HEK293T (cell line): ENCODE results near the gene CYP11A1.

Source experiments
- CTCF ChIA-PET: fragments of 350-600 bp; formaldehyde crosslinking; extraction: SDS; loops from one replicate; lab custom pipeline; 2021; ENCODE audit warnings: antibody characterized with exemption, inconsistent platforms; lab: Yijun Ruan, JAX
- POLR2A ChIA-PET: fragments of 350-600 bp; formaldehyde crosslinking; extraction: SDS; loops from one replicate; lab custom pipeline; 2020; ENCODE audit warnings: antibody characterized with exemption, inconsistent platforms; lab: Yijun Ruan, JAX
- DNase-seq: peaks from one replicate; pipeline ENCODE4 v3.0.0; 2012; ENCODE audit warnings: mixed read lengths; ENCODE audit errors: extremely low spot score
- ARNT ChIP-seq: fragments of 450-650 bp; IDR thresholded peaks from 2 replicates; pipeline ENCODE4 v1.6.1; 2017; ENCODE audit warnings: mild to moderate bottlenecking
- BHLHE40 ChIP-seq: fragments of 450-650 bp; IDR thresholded peaks from 2 replicates; pipeline ENCODE4 v1.6.1; 2016; ENCODE audit warnings: mild to moderate bottlenecking, moderate library complexity, borderline replicate concordance
- CTBP1 ChIP-seq: fragments of 450-650 bp; IDR thresholded peaks from 2 replicates; pipeline ENCODE4 v1.6.1; 2016; ENCODE audit warnings: borderline replicate concordance
- ELF4 ChIP-seq: fragments of 450-650 bp; IDR thresholded peaks from 2 replicates; pipeline ENCODE4 v1.6.1; 2017; ENCODE audit warnings: antibody characterized with exemption
- FOXA1 ChIP-seq: fragments of 450-650 bp; IDR thresholded peaks from 2 replicates; pipeline ENCODE4 v1.6.1; 2016; ENCODE audit warnings: mild to moderate bottlenecking
- FOXK2 ChIP-seq: fragments of 450-650 bp; IDR thresholded peaks from 2 replicates; pipeline ENCODE4 v1.6.1; 2016; ENCODE audit warnings: mild to moderate bottlenecking
- FOXM1 ChIP-seq: fragments of 450-650 bp; IDR thresholded peaks from 2 replicates; pipeline ENCODE4 v1.6.1; 2017; ENCODE audit warnings: mild to moderate bottlenecking, borderline replicate concordance
- HDGF ChIP-seq: fragments of 450-650 bp; IDR thresholded peaks from 2 replicates; pipeline ENCODE4 v1.6.1; 2017; ENCODE audit warnings: antibody characterized with exemption, borderline replicate concordance
- L3MBTL2 ChIP-seq: fragments of 450-650 bp; conservative IDR thresholded peaks from 2 replicates; pipeline ENCODE4 v1.6.1; 2016; ENCODE audit warnings: mild to moderate bottlenecking
- LEF1 ChIP-seq: fragments of 450-650 bp; IDR thresholded peaks from 2 replicates; pipeline ENCODE4 v1.6.1; 2017; ENCODE audit warnings: mild to moderate bottlenecking, borderline replicate concordance
- NFRKB ChIP-seq: fragments of 450-650 bp; IDR thresholded peaks from 2 replicates; pipeline ENCODE4 v1.6.1; 2016; ENCODE audit warnings: mild to moderate bottlenecking, moderate library complexity
- SP1 ChIP-seq: fragments of 450-650 bp; IDR thresholded peaks from 2 replicates; pipeline ENCODE4 v1.6.1; 2017
- SUZ12 ChIP-seq: fragments of 450-650 bp; IDR thresholded peaks from 2 replicates; pipeline ENCODE4 v1.6.1; 2016; ENCODE audit warnings: mild to moderate bottlenecking
- TARDBP ChIP-seq: fragments of 450-650 bp; IDR thresholded peaks from 2 replicates; pipeline ENCODE4 v1.6.1; 2016
- ZNF384 ChIP-seq: fragments of 450-650 bp; IDR thresholded peaks from 2 replicates; pipeline ENCODE4 v1.6.1; 2016
- TF ChIP-seq, protein P1 (sequence below): fragments of 450-650 bp; IDR thresholded peaks from 2 replicates; pipeline ENCODE4 v1.6.1; 2016

Gene CYP11A1

GRCh38 chr15:74398183-74398582, 30.7 kb upstream of the CYP11A1 start:
- no peak for DNase-seq
- TF ChIP-seq CTBP1 = no peak
- TF ChIP-seq ARNT = no peak
- TF ChIP-seq FOXA1 = no peak
- no peak for TF ChIP-seq HDGF
- TF ChIP-seq LEF1 = no peak
- no peak for TF ChIP-seq FOXK2
- CTCF ChIA-PET = no interaction called here
- POLR2A ChIA-PET = interaction anchor here (1.3 kb wide), 1 partner anchor 13 kb away, joined by 3 read pairs; no protein-coding TSS in a partner anchor

GRCh38 chr15:74397239-74398068, 30.0 kb upstream of the CYP11A1 start:
- no peak for DNase-seq
- ChIA-PET CTCF (interaction anchor here (1.1 to 1.5 kb wide), 2 partner anchors 12 to 23 kb away, joined by 3 read pairs; no protein-coding TSS in a partner anchor), POLR2A (interaction anchor here (1.3 to 1.5 kb wide), 2 partner anchors 13 to 64 kb away, joined by 3 to 4 read pairs; partner anchors contain the start of gene UBL7)
- TF ChIP-seq NFRKB (no peak), ELF4 (no peak), HDGF (no peak), SUZ12 (no peak), L3MBTL2 (no peak), TARDBP (no peak), LEF1 (no peak), ARNT (no peak), BHLHE40 (no peak), FOXK2 (no peak), FOXA1 (no peak), FOXM1 (no peak), ZNF384 (no peak), CTBP1 (no peak), SP1 (no peak)
- TF ChIP-seq, protein P1, sequence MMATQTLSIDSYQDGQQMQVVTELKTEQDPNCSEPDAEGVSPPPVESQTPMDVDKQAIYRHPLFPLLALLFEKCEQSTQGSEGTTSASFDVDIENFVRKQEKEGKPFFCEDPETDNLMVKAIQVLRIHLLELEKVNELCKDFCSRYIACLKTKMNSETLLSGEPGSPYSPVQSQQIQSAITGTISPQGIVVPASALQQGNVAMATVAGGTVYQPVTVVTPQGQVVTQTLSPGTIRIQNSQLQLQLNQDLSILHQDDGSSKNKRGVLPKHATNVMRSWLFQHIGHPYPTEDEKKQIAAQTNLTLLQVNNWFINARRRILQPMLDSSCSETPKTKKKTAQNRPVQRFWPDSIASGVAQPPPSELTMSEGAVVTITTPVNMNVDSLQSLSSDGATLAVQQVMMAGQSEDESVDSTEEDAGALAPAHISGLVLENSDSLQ = no peak

- ChIA-PET POLR2A (interaction anchor here (1.3 to 1.5 kb wide), 2 partner anchors 14 to 64 kb away, joined by 3 to 4 read pairs; partner anchors contain the start of gene UBL7), CTCF (interaction anchor here (1.1 to 1.5 kb wide), 2 partner anchors 11 to 22 kb away, joined by 3 read pairs; no protein-coding TSS in a partner anchor)
- no peak for DNase-seq
- TF ChIP-seq, protein P1 = no peak
- TF ChIP-seq ELF4 (no peak), SUZ12 (no peak), ARNT (no peak), HDGF (no peak), FOXM1 (no peak), NFRKB (no peak), ZNF384 (no peak), L3MBTL2 (no peak), FOXA1 (no peak), SP1 (no peak), BHLHE40 (no peak)
Observed at GRCh38 chr15:74396445-74397238, 29.2 kb upstream of the CYP11A1 start.

- CTCF ChIA-PET = interaction anchor here (0.6 to 1.5 kb wide), 2 partner anchors 21 to 41 kb away, joined by 3 read pairs; no protein-coding TSS in a partner anchor
Observed at GRCh38 chr15:74396146-74396438, 28.6 kb upstream of the CYP11A1 start.

GRCh38 chr15:74395319-74396145, 28.1 kb upstream of the CYP11A1 start:
- POLR2A ChIA-PET = interaction anchor here (1.5 kb wide), 1 partner anchor 66 kb away, joined by 4 read pairs; the partner anchor contains the start of gene UBL7
- CTCF ChIA-PET = interaction anchor here (0.6 kb wide), 2 partner anchors 42 to 44 kb away, joined by 3 read pairs; no protein-coding TSS in a partner anchor
- no peak for DNase-seq
- TF ChIP-seq LEF1 = no peak
- TF ChIP-seq ARNT = no peak
- TF ChIP-seq SP1 = no peak
- no peak for TF ChIP-seq HDGF
- no peak for TF ChIP-seq ELF4
- no peak for TF ChIP-seq ZNF384
- TF ChIP-seq FOXK2 = no peak
- TF ChIP-seq CTBP1 = no peak
- no peak for TF ChIP-seq TARDBP
- no peak for TF ChIP-seq FOXA1
- no peak for TF ChIP-seq BHLHE40
- TF ChIP-seq, protein P1 = no peak
- TF ChIP-seq NFRKB = no peak

More at GRCh38 chr15:74396146-74396438, 28.6 kb upstream of the CYP11A1 start:
- POLR2A ChIA-PET = interaction anchor here (1.5 kb wide), 1 partner anchor 65 kb away, joined by 4 read pairs; the partner anchor contains the start of gene UBL7
- TF ChIP-seq FOXK2 (no peak), SUZ12 (no peak)
- DNase-seq = no peak
